NT2/D1 (cell line): ENCODE results near the gene MEF2C.

Source experiments
- DNase-seq: peaks from one replicate; pipeline ENCODE4 v3.0.0-alpha.2; 2011; ENCODE audit warnings: low read depth, low spot score
- H3K27me3 ChIP-seq: 2 replicates; pipeline ENCODE4 v1.6.0; 2011; ENCODE audit warnings: mild to moderate bottlenecking; ENCODE audit not compliant: insufficient read length, insufficient read depth
- H3K36me3 ChIP-seq: 2 replicates; pipeline ENCODE4 v1.6.1; 2011; ENCODE audit warnings: mild to moderate bottlenecking, low read length, mixed read lengths; ENCODE audit not compliant: insufficient read depth, insufficient read length
- H3K4me1 ChIP-seq: 2 replicates; pipeline ENCODE4 v1.5.1; 2011; ENCODE audit not compliant: insufficient read depth, insufficient read length
- H3K4me3 ChIP-seq: 2 replicates; pipeline ENCODE4 v1.5.1; 2011; ENCODE audit warnings: low read depth; ENCODE audit not compliant: insufficient read length
- H3K9ac ChIP-seq: 2 replicates; pipeline ENCODE4 v1.6.0; 2011; ENCODE audit warnings: low read depth; ENCODE audit not compliant: insufficient read length
- H3K9me3 ChIP-seq: 2 replicates; pipeline ENCODE4 v1.5.1; 2011; ENCODE audit warnings: mild to moderate bottlenecking, low read length; ENCODE audit not compliant: insufficient read depth
- SUZ12 ChIP-seq: IDR thresholded peaks from 2 replicates; pipeline ENCODE4 v1.6.1; 2011; ENCODE audit not compliant: insufficient read length, insufficient read depth; ENCODE audit errors: extremely low read depth
- YY1 ChIP-seq: IDR thresholded peaks from 2 replicates; pipeline ENCODE4 v1.6.1; 2011; ENCODE audit not compliant: insufficient read length, insufficient read depth
- ZNF274 ChIP-seq: IDR thresholded peaks from 2 replicates; pipeline ENCODE4 v1.6.1; 2011; ENCODE audit warnings: mild to moderate bottlenecking, low read depth, low read length

MEF2C gene

GRCh38 chr5:88831816-88832215 is 51.2 kb downstream of the MEF2C start:
- Histone ChIP-seq H3K36me3 (no peaks in the 10 kb centered on the region), H3K9ac (no peak overlapping the region), H3K9me3 (no peaks in the 10 kb centered on the region), H3K27me3 (no peaks in the 10 kb centered on the region), H3K4me1 (peaks cover 2% of the 10 kb centered on the region), H3K4me3 (no peak overlapping the region)
- TF ChIP-seq ZNF274: no peak
- TF ChIP-seq SUZ12: no peak
- no peak for TF ChIP-seq YY1
- no peak for DNase-seq

GRCh38 chr5:88830567-88830966 is 52.4 kb downstream of the MEF2C start:
- no peak overlapping the region for H3K9ac ChIP-seq
- peaks cover 2% of the 10 kb centered on the region for H3K4me1 ChIP-seq
- no peak for DNase-seq
- no peak overlapping the region for H3K4me3 ChIP-seq
- TF ChIP-seq YY1 (no peak), ZNF274 (no peak)
- H3K27me3 ChIP-seq: no peaks in the 10 kb centered on the region
- no peaks in the 10 kb centered on the region for H3K9me3 ChIP-seq
- H3K36me3 ChIP-seq: no peaks in the 10 kb centered on the region

GRCh38 chr5:88829775-88830174 is 53.2 kb downstream of the MEF2C start:
- no peak for DNase-seq
- H3K9me3 ChIP-seq: no peaks in the 10 kb centered on the region
- peaks cover 2% of the 10 kb centered on the region for H3K4me1 ChIP-seq
- no peak overlapping the region for H3K4me3 ChIP-seq
- H3K27me3 ChIP-seq: no peaks in the 10 kb centered on the region
- H3K36me3 ChIP-seq: no peaks in the 10 kb centered on the region
- no peak for TF ChIP-seq SUZ12
- no peak for TF ChIP-seq ZNF274
- TF ChIP-seq YY1: no peak
- no peak overlapping the region for H3K9ac ChIP-seq

GRCh38 chr5:88829054-88829453 is 53.9 kb downstream of the MEF2C start:
- peaks cover 2% of the 10 kb centered on the region for H3K4me1 ChIP-seq
- no peaks in the 10 kb centered on the region for H3K9me3 ChIP-seq
- DNase-seq: no peak
- H3K27me3 ChIP-seq: no peaks in the 10 kb centered on the region
- H3K9ac ChIP-seq: no peak overlapping the region
- TF ChIP-seq ZNF274 (no peak), SUZ12 (no peak), YY1 (no peak)
- no peaks in the 10 kb centered on the region for H3K36me3 ChIP-seq
- no peak overlapping the region for H3K4me3 ChIP-seq

DNA sequence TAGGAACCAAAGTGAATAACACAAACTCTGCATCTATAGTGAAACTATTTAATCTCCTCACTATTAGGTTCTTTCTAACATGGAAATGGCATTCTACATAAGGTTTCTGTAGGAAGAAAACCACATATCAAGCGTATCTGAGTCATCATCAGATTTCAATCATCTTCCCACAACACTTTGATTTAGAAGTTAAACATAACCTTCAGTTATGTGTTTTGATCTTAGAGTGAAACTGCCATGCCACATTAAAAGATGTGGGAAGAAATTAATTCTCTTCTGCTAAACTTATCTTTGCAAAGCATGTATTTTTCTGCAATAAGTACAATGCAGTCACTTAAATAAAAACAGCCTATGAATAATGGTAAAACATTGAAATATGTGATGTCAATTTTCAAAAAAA is 55.0 kb downstream of the MEF2C start:
- no peaks in the 10 kb centered on the region for H3K27me3 ChIP-seq
- no peaks in the 10 kb centered on the region for H3K9me3 ChIP-seq
- no peak overlapping the region for H3K4me3 ChIP-seq
- DNase-seq: no peak
- TF ChIP-seq ZNF274 (no peak), YY1 (no peak), SUZ12 (no peak)
- H3K4me1 ChIP-seq: peaks cover 2% of the 10 kb centered on the region
- no peaks in the 10 kb centered on the region for H3K36me3 ChIP-seq
- no peak overlapping the region for H3K9ac ChIP-seq

DNA sequence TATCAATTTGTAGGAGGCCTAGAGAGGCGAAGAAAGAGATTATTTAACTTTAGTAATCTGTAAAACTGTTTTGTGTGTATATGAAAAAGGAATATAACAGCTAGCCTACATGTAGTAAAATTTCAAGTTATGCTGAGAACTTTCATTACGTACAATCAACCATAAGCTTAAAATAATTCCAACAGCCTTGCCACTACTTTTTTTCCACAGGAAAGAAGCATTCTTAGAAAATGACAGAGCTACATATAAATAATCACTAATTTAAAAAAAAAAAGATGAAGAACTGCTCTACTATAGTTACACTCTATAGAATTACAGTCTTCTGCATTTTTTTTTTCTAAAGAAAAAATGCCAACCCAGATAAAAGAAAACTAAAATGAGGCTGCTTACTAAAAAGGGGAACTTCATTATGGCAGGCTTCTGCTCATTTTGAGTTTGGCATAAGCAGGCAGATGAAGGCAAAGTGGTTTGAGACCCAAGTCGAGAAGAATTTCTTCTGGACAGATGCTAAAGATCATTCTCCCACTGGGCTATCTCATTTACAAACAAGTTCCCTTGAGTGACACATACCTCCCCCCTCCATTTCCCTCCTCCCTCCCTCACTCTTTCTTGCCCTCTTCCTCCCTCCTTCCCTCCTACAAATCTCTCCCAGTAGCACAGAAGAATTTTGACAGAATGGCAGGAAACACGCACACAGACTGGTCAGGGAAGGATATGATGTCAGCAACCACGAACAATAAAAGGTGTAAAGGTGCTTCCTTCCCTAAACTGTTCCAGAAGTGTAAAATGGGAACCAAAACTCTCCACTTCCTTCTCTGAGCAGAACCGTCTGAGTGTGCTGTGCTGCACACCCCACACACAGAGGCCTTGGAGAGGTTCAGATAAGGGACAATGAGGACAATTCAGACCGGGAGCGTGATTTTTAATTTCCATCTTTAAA is 56.1 kb downstream of the MEF2C start:
- H3K4me3 ChIP-seq: no peak overlapping the region
- no peaks in the 10 kb centered on the region for H3K27me3 ChIP-seq
- no peak overlapping the region for H3K9ac ChIP-seq
- TF ChIP-seq YY1 (no peak), ZNF274 (no peak), SUZ12 (no peak)
- no peaks in the 10 kb centered on the region; the same call in 1 of the 2 replicates for H3K9me3 ChIP-seq
- H3K4me1 ChIP-seq: peaks cover 2% of the 10 kb centered on the region
- DNase-seq: no peak
- no peaks in the 10 kb centered on the region for H3K36me3 ChIP-seq

GRCh38 chr5:88825584-88826315 is 57.2 kb downstream of the MEF2C start:
- TF ChIP-seq YY1 (no peak), SUZ12 (no peak), ZNF274 (no peak)
- no peak for DNase-seq
- no peak overlapping the region for H3K4me3 ChIP-seq
- no peaks in the 10 kb centered on the region for H3K36me3 ChIP-seq
- no peaks in the 10 kb centered on the region for H3K27me3 ChIP-seq
- H3K9ac ChIP-seq: no peak overlapping the region
- peaks cover 2% of the 10 kb centered on the region for H3K4me1 ChIP-seq
- H3K9me3 ChIP-seq: no peaks in the 10 kb centered on the region; the same call in 1 of the 2 replicates
